Stimulated activated CD8-positive, alpha-beta memory T cell treated with anti-CD3 and anti-CD28 coated beads, Interleukin-2, amount 100 ng/mL, for 1 hour (primary cell): ENCODE data around the gene RNF217.
A peak's percentile ranks its signal among the peaks of the same experiment; 100 is the strongest.

Experiments
- DNase-seq, 2 donors: peaks; one replicate each; pipeline ENCODE4 v3.0.0-alpha.2; 2020; ENCODE audit warnings: low read depth in 2 of 2

Gene RNF217

DNA sequence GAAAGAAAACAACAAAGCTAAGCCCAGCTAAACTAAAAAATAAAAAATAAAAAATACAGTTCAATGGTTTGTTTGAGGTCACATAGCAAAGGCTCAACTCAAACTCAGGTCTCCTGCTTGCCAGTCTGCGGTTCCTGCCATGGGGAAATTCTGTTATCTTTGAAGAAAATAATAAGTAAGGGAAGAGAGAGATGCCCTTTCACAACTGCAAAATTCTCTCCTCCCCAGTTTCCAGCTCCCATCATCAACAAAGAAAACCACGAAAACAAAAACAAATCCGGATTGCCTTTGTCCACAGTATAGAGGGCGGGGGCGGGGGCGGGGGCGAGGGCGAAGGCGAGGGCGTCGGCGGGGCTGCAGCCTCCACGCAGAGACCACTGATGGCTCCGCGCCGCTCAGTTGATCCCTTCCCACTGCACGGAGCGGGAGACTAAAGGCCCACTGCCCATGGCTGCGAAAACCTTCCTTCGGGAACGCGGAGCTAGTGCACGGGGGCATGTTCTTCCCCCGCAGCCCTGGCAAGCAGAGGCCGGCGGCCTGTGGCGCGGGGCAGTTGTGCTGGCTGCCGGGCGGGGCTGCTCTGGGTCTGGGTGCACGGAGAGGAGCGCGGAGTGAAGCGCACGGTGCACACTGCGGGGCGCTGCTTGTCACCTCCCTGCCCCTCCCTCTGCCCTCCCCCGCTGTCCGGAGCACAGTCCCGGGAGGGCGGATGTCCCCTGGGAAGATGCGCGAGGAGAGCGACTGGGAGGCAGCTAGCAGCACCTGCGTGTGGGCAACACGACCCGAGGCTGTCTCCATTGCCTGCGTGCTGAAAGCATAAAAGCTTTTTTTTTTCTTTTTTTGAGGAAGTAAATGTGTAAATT, 137.2 kb downstream of the RNF217 start:
- DNase-seq: no peak

DNA sequence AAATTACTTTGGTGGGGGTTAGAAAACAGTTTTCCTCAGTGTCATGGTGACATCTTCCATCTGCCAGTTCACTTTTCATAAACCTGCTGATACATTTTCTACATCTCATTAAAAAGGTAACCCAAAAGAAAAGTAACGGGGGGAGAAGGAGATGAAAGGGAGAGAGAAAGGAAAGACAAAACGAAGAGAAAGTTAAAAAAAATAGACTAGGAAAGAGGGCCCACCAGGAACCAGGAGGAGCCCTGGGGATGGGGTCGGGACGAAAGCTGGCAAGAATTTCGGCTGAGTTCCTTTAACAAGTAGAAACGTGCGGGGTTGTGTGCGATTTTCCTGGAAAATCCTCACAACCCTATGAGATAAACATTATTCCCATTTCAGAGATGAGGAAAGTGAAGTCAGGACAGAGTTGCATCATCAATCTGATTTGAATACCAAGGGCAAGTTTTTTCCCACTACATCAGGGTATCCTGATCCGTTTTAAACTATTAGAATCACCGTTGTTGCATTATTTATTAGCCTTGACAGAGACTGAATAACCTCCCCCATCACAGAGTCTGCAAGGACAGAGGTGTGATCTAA, 137.9 kb downstream of the RNF217 start:
- no peak for DNase-seq

DNA sequence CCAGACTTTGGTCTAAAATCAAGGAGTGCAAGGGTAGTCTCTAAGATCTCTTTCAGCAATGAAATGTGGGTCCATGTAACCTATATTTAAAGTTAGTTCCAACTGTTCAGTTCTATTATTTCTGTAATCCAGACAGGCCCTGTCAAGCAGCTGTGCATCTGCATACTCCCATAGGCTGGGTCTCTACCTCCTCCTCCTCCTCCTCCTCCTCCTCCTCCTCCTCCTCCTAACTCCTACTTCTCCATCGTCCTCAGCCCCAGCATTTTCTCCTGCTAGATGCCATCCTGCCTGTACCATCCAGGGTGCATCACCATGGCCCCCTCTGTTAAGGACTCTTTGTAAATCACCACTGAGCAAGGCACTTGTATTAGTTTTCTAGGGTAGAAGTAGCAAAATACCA, 138.9 kb downstream of the RNF217 start:
- DNase-seq: no peak

DNA sequence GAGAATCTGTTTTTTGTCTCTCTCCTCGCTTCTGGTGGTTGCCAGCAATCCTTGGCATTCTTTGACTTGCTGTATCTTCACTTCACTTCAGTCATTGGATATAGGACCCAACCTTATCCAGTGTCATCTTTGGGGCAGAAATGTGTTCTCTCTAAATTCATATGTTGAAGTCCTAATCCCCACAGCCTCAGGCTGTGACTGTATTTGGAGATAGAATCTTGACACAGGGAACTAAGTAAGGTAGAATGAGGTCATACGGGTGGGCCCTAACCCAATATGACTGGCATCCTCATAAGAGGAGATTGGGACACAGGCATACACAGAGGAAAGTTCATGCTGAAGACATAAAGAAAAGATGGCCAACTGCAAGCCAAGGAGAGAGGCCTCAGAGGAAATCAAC, 139.4 kb downstream of the RNF217 start:
- DNase-seq: no peak

DNA sequence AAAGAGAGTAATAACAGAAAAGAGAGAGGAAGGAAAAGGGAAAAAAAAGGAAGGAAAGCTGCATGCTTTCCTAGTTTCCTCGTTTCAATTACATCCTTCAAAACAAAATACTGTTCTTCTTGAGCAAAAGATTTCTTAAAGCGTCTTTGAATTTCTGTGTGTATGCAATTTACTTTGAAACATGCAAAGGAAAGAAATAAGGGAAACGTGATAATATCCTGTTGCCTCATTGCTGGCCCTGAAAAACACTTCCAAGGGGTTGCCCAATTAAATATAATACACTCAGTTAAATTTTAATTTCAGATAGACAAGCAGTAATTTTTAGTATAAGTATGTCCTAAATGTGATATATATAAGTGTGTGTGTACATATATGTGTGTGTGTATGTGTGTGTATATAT, 140.2 kb downstream of the RNF217 start:
- DNase-seq: no peak

DNA sequence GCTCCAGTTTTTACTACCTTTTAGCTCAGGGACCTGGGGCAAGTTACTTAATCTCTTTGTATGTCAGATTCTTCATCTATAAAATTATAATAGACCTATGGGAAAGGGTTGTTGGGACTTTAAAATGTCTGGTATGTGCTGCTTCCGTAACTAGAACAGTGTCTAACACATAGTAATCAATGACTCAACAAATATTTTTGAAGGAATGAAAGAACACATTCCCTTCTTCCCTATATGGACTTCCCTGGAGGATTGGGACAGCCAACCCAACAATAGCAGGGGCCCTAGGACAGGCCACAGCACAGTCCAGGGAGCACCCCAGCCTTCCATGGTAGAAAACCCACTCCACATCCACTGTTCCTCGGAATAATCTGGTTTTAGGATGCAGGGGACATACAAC, 140.7 kb downstream of the RNF217 start:
- DNase-seq: no peak

DNA sequence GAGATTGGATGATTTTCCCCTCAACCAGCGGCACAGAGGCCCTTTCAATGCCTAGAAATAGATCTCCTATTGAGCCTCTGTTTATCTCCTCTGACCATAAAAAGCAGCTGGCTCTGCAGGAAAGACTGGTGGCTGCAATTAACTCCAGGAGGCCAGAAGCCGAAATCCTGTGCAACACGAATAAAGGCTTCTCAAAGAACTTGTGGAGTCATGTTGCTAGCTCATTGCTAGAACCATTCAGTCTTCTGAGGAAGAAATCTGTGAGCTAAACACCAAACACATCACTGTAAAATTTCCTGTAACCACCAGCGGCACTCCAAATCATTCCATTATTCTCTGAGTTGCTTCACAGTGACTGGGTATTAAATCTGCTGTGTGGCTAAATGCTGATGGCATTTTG, 142.2 kb downstream of the RNF217 start:
- DNase-seq: no peak

DNA sequence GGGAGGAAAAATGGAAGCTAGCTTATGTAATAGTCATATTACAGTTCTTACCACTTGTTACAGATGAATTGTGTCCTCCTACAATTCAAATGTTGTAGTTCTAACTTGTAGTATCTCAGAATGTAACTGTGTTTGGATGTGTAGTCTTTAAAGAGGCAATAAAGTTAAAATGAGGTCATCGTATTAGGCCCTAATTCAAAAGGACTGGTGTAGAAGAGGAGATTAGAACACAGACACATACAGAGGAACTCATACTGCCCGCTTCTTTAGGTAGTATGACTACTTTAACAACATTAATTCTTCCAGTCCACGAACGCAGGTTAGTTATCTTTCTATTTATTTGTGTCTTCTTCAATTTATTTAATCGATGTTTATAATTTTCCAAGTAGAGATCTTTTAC, 144.8 kb downstream of the RNF217 start:
- no peak for DNase-seq

DNA sequence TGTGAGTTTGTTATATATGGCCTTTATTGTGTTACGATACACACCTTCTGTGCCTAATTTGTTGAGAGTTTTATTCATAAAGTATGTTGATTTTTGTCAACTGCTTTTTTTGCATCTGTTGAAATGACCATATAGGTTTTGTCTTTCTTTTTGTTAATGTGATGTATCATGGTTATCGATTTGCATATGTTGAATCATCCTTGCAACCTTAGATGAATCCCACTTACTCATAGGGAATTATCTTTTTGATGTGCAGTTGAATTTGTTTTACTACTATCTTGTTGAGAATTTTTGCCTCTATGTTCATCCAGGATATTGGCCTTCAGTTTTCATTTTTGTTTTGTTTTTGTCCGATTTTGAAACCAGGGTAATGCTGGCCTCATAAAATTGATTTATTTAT, 145.7 kb downstream of the RNF217 start:
- no peak for DNase-seq

DNA sequence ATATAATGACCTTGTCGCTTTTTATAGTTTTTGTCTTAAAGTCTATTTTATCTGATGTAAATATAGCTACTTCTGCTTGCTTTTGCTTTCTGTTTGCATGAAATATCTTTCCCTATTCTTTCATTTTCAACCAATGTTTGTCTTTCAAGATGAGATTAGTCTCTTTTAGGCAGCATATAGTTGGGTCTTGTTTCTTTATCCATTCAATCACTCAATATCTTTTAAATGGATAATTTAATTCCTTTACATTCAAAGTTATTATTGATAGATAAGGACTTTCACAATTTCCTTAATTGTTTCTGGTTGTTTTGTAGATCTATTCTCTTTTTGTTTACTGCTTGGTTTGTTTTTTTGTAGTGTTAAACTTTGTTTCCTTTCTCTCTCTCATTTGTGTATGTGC, 147.8 kb downstream of the RNF217 start:
- DNase-seq: no peak

DNA sequence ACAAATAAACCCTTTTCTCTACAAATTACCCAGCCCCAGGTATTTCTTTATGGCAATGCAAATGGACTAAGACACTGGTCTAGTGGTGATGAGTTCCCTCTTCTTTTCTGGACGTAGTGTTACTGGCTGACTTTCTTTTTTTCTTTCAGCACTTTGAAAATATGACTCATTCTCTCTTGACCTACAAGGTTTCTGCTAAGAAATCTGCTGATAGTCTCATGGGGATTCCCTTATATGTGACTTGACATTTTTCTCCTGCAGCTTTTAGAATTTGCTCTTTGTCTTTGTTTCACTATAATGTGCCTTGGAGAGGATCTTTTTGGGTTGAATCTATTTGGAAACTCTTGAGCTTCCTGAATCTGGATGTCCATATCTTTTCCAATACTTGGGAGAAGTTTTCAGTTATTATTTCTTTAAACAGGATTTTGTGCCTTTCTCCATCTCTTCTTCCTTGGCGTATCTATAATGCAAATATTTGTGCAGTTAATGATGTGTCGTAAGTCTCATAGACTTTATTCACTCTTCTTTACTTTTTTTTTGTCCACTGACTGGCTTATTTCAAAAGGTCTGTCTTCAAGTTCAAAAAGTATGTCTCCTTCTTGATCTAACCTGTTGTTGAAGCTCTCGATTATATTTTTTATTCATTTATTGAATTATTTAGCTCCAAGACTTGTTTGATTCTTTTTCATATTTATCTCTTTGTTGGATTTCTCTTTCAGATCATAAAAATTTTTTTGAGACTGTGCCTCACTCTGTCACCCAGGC, 149.2 kb downstream of the RNF217 start:
- no peak for DNase-seq

DNA sequence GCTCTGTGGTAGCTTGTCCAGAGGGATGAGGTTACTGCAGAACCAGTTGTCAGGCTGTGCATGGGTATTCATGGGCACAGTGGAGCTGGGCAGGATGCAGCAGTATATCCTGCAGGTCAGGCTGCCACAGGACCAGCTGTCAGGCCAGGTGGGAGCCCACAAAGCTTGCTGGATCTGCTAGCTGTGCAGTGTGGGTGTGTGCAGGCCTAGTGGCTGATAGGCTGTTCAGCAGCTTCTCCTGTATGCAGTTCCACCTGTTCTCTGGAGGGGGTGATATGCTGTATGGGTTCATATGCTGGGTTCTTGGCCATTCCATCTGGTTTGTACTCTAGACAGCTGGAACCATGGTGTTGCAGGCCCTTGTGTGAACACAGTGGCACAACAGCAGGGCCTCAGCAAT, 150.7 kb downstream of the RNF217 start:
- DNase-seq: no peak

DNA sequence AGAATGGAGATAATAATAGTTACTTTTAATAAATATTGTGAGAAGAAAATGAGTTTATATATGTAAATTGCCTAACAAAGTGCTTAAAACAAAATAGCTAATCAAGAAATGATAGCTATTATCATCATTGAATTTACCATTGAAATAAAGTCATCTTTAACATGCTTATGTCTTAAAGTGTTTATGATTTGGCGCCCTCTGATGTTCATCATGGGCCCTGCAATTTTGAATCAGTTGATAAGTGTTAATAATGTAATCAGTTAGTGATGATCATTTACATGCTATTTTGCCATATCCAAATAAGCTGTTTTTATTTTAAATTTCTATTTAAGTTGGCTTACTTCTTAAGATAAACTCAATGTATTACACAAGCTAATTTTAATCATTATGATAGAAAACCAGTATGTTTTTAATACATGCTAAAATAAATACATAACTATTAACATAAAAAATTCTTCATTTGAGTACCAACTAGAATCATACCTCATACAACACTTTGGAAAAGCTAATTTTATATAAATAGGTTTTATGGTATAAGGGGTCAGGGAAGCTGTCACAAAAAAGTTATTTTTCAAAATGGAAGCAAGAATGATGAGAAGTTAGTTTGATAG, 152.1 kb downstream of the RNF217 start:
- DNase-seq: peak in 1 of 2 donors; percentile 1

DNA sequence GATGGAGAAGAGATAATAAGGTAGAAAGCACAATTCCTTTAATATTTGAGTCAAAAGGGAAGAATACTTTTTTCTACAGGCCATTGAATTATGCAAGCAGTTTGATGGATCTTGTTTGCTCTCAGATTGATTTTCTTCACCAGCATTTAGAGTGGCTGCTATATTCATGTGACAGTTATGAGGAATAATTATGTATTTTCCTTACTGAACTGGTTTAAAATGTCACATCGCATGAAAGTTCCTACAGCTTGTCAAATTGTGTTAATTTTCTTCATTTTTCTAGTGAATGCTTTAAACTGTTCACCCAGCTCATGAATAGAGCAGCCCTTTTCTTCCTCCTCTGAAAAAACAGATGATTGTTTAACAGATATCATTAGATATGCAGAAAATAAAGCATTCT, 153.9 kb downstream of the RNF217 start:
- DNase-seq: no peak

DNA sequence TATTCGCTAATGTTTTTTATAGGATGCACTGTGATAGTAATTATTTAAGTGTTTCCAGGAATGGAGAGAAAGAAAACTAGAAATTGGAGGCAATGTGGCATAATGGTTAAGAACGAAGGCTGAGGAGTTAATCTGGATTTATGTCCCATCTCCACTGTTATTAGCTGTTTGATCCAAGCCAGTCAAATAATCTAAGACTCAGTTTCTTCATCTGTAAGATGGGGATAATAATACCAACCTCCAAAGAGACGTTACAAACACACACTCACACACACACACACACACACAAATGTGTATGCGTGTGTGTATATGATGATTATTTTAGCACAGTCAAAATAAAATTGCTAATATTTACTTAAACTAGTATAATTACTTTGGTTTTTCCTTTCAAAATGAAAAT, 154.5 kb downstream of the RNF217 start:
- no peak for DNase-seq

DNA sequence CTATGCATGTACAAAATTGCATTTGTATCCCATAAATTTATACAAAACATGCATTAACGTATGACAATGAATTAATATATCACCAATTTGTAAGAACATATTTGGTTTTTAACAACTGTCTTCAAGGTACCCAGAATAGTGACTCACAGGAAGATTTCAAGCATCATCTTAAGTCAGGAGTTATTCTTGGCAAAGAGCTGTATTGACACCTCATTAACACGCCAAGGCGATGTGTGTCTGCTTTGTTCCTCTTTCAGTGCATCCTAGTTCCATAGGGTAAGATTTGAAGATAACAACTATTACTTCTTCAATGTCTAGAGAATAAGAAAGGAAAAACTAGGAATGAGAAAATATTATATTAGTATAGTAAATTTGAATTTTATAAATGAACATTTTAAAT, 155.6 kb downstream of the RNF217 start:
- no peak for DNase-seq

DNA sequence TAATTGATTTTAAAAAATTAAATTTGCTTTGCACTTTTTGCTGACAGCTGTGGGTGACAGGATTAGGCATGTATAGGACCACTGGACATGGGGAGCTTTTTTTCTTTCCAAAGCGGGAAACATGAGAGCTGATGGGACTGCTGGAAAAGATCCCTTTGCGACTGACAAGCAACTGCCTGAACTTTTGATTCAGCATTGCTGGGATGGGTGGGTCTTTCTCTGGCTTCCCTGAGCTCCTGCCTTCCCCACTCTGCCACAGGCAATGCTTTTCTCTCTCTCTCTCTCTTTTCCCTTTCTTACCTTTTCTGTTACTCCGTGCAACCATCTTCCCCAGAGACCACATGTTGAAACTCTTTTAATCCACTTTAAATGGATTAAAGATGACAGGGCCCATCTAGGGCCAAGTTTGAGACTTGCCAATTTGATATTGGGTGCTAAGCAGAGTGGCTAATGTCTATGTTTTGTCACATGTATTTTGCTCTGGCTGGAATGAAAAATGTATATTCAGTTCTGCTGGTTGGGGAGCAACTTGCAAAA, 157.9 kb downstream of the RNF217 start:
- DNase-seq: no peak

DNA sequence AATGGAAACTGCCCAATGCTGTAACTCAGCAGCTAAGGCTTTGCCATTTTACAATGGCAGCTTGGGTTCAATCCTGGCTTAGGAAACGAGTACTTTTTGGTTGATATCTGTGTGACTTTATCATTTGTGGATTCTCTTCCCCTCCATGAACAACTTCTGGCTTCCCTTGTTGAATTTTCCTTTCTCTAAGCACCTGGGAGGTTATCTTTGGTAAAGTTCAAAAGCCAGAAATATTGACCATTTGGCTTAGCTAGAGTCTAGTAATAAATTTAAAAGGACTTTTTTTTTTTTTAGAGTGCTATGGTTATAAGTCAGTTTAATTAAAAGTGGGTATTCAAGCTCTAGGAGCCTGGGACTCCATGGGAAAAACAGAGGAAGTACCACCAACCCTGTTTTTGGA, 159.7 kb downstream of the RNF217 start:
- DNase-seq: no peak

DNA sequence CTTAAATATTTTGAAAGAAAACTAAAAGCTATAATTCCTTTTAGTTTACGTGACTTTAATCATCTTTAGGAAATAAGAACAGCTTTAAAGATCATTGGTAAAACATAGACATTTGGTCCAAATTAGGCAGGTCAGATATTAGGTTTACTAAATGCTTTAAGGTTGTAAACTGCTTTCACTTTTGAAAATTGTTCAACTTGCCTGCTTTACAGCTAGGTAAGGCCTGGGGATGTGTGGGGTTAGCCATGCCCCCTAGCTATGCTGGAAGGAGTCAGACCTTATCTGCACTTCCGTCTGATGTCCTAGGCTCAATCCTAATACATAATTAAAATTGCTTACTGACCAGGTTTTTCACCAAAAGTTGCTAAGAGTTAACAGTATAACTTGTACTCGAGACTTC, 160.8 kb downstream of the RNF217 start:
- DNase-seq: no peak

DNA sequence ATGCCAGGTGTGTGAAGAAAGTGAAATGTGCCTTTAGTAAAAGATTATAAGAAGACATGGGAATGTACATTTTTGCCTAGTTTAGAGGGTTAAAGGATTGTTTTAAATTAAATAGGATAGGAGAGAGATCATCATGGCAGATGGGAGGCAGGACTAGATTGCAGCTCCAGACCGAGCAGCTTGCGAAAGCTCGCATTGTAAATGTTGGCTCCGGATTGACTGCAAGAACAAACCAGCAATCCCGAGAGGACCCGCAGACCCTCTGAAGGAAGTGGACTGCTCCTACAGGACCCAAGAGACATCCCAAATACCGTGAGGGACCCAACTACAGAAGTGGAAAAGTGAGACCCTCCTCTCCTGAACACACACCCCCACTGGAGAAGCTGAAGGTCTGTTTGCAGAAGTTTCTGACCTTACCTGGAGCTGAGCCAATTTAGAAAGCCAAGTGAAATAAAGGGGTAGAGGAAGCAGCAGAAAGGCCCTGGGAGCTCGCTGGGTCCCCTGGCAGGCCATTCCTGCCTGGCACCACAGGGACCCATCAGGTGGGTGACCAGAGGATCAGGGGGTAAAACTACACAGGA, 161.3 kb downstream of the RNF217 start:
- DNase-seq: no peak

DNA sequence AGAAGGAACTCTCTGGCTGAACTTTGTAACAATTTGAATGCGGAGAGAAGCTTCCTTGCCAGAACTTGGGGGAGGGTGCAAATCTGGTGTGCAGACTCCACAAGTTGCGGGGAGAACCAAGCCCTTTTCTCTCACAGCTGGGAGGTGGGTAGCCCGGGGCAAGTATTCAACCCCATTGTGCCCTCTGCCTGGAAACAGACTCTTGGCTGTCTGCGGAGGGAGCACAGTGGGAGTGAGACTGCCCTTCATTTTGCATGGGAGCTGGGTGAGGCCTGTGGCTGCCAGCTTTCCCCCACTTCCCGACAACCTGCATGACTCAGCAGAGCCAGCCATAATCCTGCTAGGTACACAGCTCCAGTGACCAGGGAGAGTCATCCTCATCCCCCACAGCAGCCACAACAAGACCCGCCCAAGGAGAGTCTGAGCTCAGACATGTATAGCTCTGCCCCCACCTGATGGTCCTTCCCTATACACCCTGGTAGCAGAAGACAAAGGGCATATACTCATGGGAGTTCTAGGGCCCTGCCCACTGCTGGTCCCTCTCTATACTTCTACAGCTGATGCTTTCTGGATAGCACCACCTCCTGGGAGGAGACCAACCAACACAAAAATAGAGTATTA, 161.9 kb downstream of the RNF217 start:
- DNase-seq: no peak
